ENCODE results near the gene ECE1. TPM values are rescaled to one million over a fixed set of nuclear protein-coding genes. Genes with fewer than 3 reads are reported as not detected.

ECE1 gene
- total and polyA plus RNA-seq, 2 of the 13 experiments (the other 11 are each of a cell fraction or from before 2014, with no cell fraction given), result 13.5 to 21.2 TPM

- Histone ChIP-seq H3K27me3 (ENCODE audit: control insufficient read depth in 1 of 2, insufficient read depth in 2 of 2, low read length in 2 of 2) (no peaks in the 10 kb centered on the region), H3K36me3 (replicated peaks in 1 of 2; ENCODE audit: control insufficient read depth in 1 of 2, insufficient read depth in 2 of 2, low read length in 2 of 2) (peaks cover 8 to 10% of the 10 kb centered on the region in 2 experiments; a peak in 3 of 5 replicates), H3K4me2 (ENCODE audit: low read depth, low read length) (no peak overlapping the region), H3K9ac (ENCODE audit: insufficient read depth, low read depth, low read length) (no peak overlapping the region), H2AFZ (ENCODE audit: low read length) (no peak overlapping the region), H3K4me3 (replicated peaks in 1 of 3; ENCODE audit: insufficient read depth in 1 of 3, low read depth in 2 of 3, low read length in 3 of 3) (no peak overlapping the region), H4K20me1 (ENCODE audit: insufficient read depth, low read length) (no peaks in the 10 kb centered on the region), H3K27ac (ENCODE audit: extremely low read length, insufficient read depth, low read length) (no peak overlapping the region), H3K4me1 (ENCODE audit: insufficient read depth, low read length) (no peaks in the 10 kb centered on the region), H3K9me3 (ENCODE audit: low read length) (no peaks in the 10 kb centered on the region), H3K79me2 (ENCODE audit: insufficient read depth, low read length) (no peaks in the 10 kb centered on the region)
- TF ChIP-seq EP300 (IDR thresholded peaks at IDR 0.05; ENCODE audit: low read depth in 2 of 2, low read length in 2 of 2), result no peak
- TF ChIP-seq EP300 (CRISPR knock-in tag; IDR thresholded peaks at IDR 0.05; ENCODE audit: borderline replicate concordance), result no peak
- peak; percentile 25 for TF ChIP-seq TEAD3 (CRISPR knock-in tag; optimal IDR thresholded peaks at IDR 0.05; ENCODE audit: borderline replicate concordance)
- TF ChIP-seq, protein P1, sequence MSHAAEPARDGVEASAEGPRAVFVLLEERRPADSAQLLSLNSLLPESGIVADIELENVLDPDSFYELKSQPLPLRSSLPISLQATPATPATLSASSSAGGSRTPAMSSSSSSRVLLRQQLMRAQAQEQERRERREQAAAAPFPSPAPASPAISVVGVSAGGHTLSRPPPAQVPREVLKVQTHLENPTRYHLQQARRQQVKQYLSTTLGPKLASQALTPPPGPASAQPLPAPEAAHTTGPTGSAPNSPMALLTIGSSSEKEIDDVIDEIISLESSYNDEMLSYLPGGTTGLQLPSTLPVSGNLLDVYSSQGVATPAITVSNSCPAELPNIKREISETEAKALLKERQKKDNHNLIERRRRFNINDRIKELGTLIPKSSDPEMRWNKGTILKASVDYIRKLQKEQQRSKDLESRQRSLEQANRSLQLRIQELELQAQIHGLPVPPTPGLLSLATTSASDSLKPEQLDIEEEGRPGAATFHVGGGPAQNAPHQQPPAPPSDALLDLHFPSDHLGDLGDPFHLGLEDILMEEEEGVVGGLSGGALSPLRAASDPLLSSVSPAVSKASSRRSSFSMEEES (CRISPR knock-in tag; IDR thresholded peaks at IDR 0.05), result no peak
- TF ChIP-seq, protein P2, sequence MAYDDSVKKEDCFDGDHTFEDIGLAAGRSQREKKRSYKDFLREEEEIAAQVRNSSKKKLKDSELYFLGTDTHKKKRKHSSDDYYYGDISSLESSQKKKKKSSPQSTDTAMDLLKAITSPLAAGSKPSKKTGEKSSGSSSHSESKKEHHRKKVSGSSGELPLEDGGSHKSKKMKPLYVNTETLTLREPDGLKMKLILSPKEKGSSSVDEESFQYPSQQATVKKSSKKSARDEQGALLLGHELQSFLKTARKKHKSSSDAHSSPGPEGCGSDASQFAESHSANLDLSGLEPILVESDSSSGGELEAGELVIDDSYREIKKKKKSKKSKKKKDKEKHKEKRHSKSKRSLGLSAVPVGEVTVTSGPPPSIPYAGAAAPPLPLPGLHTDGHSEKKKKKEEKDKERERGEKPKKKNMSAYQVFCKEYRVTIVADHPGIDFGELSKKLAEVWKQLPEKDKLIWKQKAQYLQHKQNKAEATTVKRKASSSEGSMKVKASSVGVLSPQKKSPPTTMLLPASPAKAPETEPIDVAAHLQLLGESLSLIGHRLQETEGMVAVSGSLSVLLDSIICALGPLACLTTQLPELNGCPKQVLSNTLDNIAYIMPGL (CRISPR knock-in tag; IDR thresholded peaks at IDR 0.05; ENCODE audit: borderline replicate concordance in 1 of 2, low read depth in 1 of 2), result 0 out of 4 replicates have a peak, but pooled peaks of 1 of the 2 experiments have one; percentile 6
- TF ChIP-seq, protein P3, sequence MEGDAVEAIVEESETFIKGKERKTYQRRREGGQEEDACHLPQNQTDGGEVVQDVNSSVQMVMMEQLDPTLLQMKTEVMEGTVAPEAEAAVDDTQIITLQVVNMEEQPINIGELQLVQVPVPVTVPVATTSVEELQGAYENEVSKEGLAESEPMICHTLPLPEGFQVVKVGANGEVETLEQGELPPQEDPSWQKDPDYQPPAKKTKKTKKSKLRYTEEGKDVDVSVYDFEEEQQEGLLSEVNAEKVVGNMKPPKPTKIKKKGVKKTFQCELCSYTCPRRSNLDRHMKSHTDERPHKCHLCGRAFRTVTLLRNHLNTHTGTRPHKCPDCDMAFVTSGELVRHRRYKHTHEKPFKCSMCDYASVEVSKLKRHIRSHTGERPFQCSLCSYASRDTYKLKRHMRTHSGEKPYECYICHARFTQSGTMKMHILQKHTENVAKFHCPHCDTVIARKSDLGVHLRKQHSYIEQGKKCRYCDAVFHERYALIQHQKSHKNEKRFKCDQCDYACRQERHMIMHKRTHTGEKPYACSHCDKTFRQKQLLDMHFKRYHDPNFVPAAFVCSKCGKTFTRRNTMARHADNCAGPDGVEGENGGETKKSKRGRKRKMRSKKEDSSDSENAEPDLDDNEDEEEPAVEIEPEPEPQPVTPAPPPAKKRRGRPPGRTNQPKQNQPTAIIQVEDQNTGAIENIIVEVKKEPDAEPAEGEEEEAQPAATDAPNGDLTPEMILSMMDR (CRISPR knock-in tag; IDR thresholded peaks at IDR 0.05), result peak; percentile 82
- peak; percentile 73 for TF ChIP-seq STAG1 (CRISPR knock-in tag; IDR thresholded peaks at IDR 0.05)
- 0 out of 2 replicates have a peak, but pooled peaks have one; percentile 18 for TF ChIP-seq RAD21 (CRISPR knock-in tag; IDR thresholded peaks at IDR 0.05)
- TF ChIP-seq AGO2 (optimal IDR thresholded peaks at IDR 0.05; ENCODE audit: low read depth, low read length), result peak; percentile 39
- TF ChIP-seq, protein P4, sequence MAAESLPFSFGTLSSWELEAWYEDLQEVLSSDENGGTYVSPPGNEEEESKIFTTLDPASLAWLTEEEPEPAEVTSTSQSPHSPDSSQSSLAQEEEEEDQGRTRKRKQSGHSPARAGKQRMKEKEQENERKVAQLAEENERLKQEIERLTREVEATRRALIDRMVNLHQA (CRISPR knock-in tag; IDR thresholded peaks at IDR 0.05), result no peak
- 85% methylated on average over 11 of the region's 19 CpGs for WGBS (ENCODE audit: low lambda C conversion rate)
- BruUV-seq (replicated peaks), result no TSS peak
- POLR2A ChIA-PET, result no interaction called here
- CTCF ChIA-PET (ENCODE audit: low intra/inter-chr PET ratio, low total read pairs), result no interaction called here
- ATAC-seq (peak; percentile 66), FAIRE-seq (no peak), DNase-seq (ENCODE audit: low spot score) (peak; percentile 45)
- in situ Hi-C loops (cut with HindIII; ENCODE audit: extremely low pct_ligation_motif_present, low pct_unique_long_range_greater_than_20kb), result no loop called here
- intact Hi-C loops (cut with micrococcal nuclease; ENCODE audit: unreplicated experiment), result no loop called here
These were observed 73.1 kb downstream of the ECE1 start for GRCh38 chr1:21216835-21217811.

All from HepG2 (cell line).